ENCODE data around the gene TPRA1.

- TF ChIP-seq CTCF (IDR thresholded peaks at IDR 0.05) (no peak), POLR2AphosphoS5 (IDR thresholded peaks at IDR 0.05) (no peak)
Observed at GRCh38 chr3:127543441-127543840, 47.1 kb downstream of the TPRA1 start.

Data from esophagus muscularis mucosa (tissue), 3 donors.